DMS 273 treated with DMSO at 0.1 percent for 48 hours (cell line): Measurements from ENCODE around the gene IQGAP2.

Experiments used
- DNase-seq: peaks from one replicate; lab custom pipeline; 2025; lab: John Stamatoyannopoulos, UW

The IQGAP2 gene

GRCh38 chr5:76476474-76477038 lies 73.5 kb downstream of the IQGAP2 start:
- DNase-seq: no peak

GRCh38 chr5:76477061-76477460 lies 74.0 kb downstream of the IQGAP2 start:
- DNase-seq: no peak

GRCh38 chr5:76477571-76477970 lies 74.5 kb downstream of the IQGAP2 start:
- no peak for DNase-seq

- DNase-seq: no peak
Observed at GRCh38 chr5:76479281-76479680, 76.2 kb downstream of the IQGAP2 start.

- DNase-seq: no peak
Observed at GRCh38 chr5:76479973-76480667, 77.0 kb downstream of the IQGAP2 start.

GRCh38 chr5:76482984-76483383 lies 79.9 kb downstream of the IQGAP2 start:
- DNase-seq: no peak

- DNase-seq: no peak
Observed at GRCh38 chr5:76483433-76483832, 80.3 kb downstream of the IQGAP2 start.

- no peak for DNase-seq
Observed at GRCh38 chr5:76483881-76484280, 80.8 kb downstream of the IQGAP2 start.

- DNase-seq: no peak
Observed at GRCh38 chr5:76485511-76485910, 82.4 kb downstream of the IQGAP2 start.

GRCh38 chr5:76487386-76487785 lies 84.3 kb downstream of the IQGAP2 start:
- DNase-seq: no peak

GRCh38 chr5:76487821-76488220 lies 84.7 kb downstream of the IQGAP2 start:
- no peak for DNase-seq

GRCh38 chr5:76488969-76489368 lies 85.9 kb downstream of the IQGAP2 start:
- no peak for DNase-seq

- no peak for DNase-seq
Observed at GRCh38 chr5:76489877-76490688, 87.0 kb downstream of the IQGAP2 start.

- DNase-seq: no peak
Observed at GRCh38 chr5:76490960-76491359, 87.9 kb downstream of the IQGAP2 start.

GRCh38 chr5:76492819-76493189 lies 89.7 kb downstream of the IQGAP2 start:
- no peak for DNase-seq

- no peak for DNase-seq
Observed at GRCh38 chr5:76493190-76493837, 90.2 kb downstream of the IQGAP2 start.

- no peak for DNase-seq
Observed at GRCh38 chr5:76494201-76494600, 91.1 kb downstream of the IQGAP2 start.

GRCh38 chr5:76495870-76496269 lies 92.8 kb downstream of the IQGAP2 start:
- no peak for DNase-seq

- DNase-seq: no peak
Observed at GRCh38 chr5:76497065-76497460, 94.0 kb downstream of the IQGAP2 start.

GRCh38 chr5:76497986-76498717 lies 95.1 kb downstream of the IQGAP2 start:
- no peak for DNase-seq

GRCh38 chr5:76499507-76500161 lies 96.5 kb downstream of the IQGAP2 start:
- no peak for DNase-seq
